Left cardiac atrium (tissue), 4 donors: ENCODE results near the gene C6. TPM values are rescaled to one million over a fixed set of nuclear protein-coding genes. Genes with fewer than 3 reads are reported as not detected.

Experiments used
- ATAC-seq, 2 donors: fragments of 200-7000 bp; cut with Tn5 transposase; one replicate each; pipeline ENCODE4 v1.9.1; 2020; ENCODE audit warnings: mild to moderate bottlenecking in 2 of 2, moderate library complexity in 2 of 2
- DNase-seq: peaks from one replicate; pipeline ENCODE4 v3.0.0-alpha.2; 2020
- intact Hi-C, 2 donors: fragments of 100-400 bp; cut with DNase I; formaldehyde crosslinking; loops; one replicate each; pipeline versions ENCODE4 v1.14.1 to v1.15.1; 2022 to 2023
- total RNA-seq, 2 donors: library from RNA; stranded (reverse); fragmentation: NEBNext Ultra II Directional; extraction: Animal tissue kit (Norgen Biotek cat#: 25700); gene quantifications; one replicate each; pipeline ENCODE4 v1.2.1, GENCODE V29; 2021
- donor health status: DM: no; HTN: yes; CAD: no.
- donor health status: DM: no; HTN: yes; CAD: no; lungs with severe emphysema.
- donor health status: DM: yes; HTN: yes; CAD: no.
- donor health status: Dilated cardiomyopathy.

Gene C6
- total RNA-seq, 2 donors from 2014 or later, result 84.1 to 175 TPM

- intact Hi-C loops, result no loop called here
- ATAC-seq (peak in 1 of 2 donors; percentile 67), DNase-seq (no peak)
These were observed 61.8 kb downstream of the C6 start for GRCh38 chr5:41151564-41151963.

GRCh38 chr5:41148448-41148847 is 64.9 kb downstream of the C6 start:
- DNase-seq, result no peak
- ATAC-seq, result peak in 1 of 2 donors; percentile 50
- intact Hi-C loops, result no loop called here

- ATAC-seq, result no peak
These were observed 68.0 kb downstream of the C6 start for GRCh38 chr5:41145306-41145705.

GRCh38 chr5:41143131-41143901 is 70.0 kb downstream of the C6 start:
- DNase-seq, result no peak
- ATAC-seq, result no peak
- intact Hi-C loops, result no loop called here

More at GRCh38 chr5:41145306-41145705, 68.0 kb downstream of the C6 start:
- DNase-seq, result no peak
- intact Hi-C loops, result no loop called here

- ATAC-seq (no peak), DNase-seq (no peak)
- intact Hi-C loops, result no loop called here
These were observed 85.2 kb downstream of the C6 start for GRCh38 chr5:41127967-41128690.

GRCh38 chr5:41122459-41122858 is 90.9 kb downstream of the C6 start:
- intact Hi-C loops, result no loop called here
- no peak for ATAC-seq
- DNase-seq, result no peak

- DNase-seq (no peak), ATAC-seq (no peak)
- intact Hi-C loops, result no loop called here
These were observed 92.7 kb downstream of the C6 start for GRCh38 chr5:41120600-41120999.

GRCh38 chr5:41118177-41118576 is 95.2 kb downstream of the C6 start:
- intact Hi-C loops, result loop anchor here in 1 of 2 donors (10.0 kb wide), 1 partner anchor 213 kb away; the partner anchor contains the start of gene C7
- no peak for ATAC-seq

GRCh38 chr5:41115281-41115680 is 98.1 kb downstream of the C6 start:
- no peak for ATAC-seq
- DNase-seq, result no peak
- intact Hi-C loops, result loop anchor here in 1 of 2 donors (10.0 kb wide), 1 partner anchor 210 kb away; the partner anchor contains the start of gene C7

More at GRCh38 chr5:41118177-41118576, 95.2 kb downstream of the C6 start:
- DNase-seq, result no peak

GRCh38 chr5:41112486-41113455 is 100.6 kb downstream of the C6 start:
- no peak for DNase-seq
- ATAC-seq, result no peak
- intact Hi-C loops, result loop anchor here in 1 of 2 donors (10.0 kb wide), 1 partner anchor 208 kb away; the partner anchor contains the start of gene C7

GRCh38 chr5:41109186-41109585 is 104.1 kb downstream of the C6 start:
- ATAC-seq (no peak), DNase-seq (no peak)
- intact Hi-C loops, result no loop called here

- intact Hi-C loops, result no loop called here
- no peak for ATAC-seq
- DNase-seq, result no peak
These were observed 111.0 kb downstream of the C6 start for GRCh38 chr5:41102341-41102740.

GRCh38 chr5:41097642-41098041 is 115.7 kb downstream of the C6 start:
- DNase-seq (no peak), ATAC-seq (peak in 1 of 2 donors; percentile 30)
- intact Hi-C loops, result no loop called here

- intact Hi-C loops, result no loop called here
- ATAC-seq (no peak), DNase-seq (no peak)
These were observed 117.8 kb downstream of the C6 start for GRCh38 chr5:41095324-41096101.

GRCh38 chr5:41094871-41095270 is 118.5 kb downstream of the C6 start:
- DNase-seq, result no peak
- intact Hi-C loops, result no loop called here
- no peak for ATAC-seq

GRCh38 chr5:41093803-41094202 is 119.5 kb downstream of the C6 start:
- intact Hi-C loops, result no loop called here
- no peak for DNase-seq
- peak in 1 of 2 donors; percentile 53 for ATAC-seq
